K562 (cell line): ENCODE data around the gene CCDC87. TPM values are rescaled to one million over a fixed set of nuclear protein-coding genes. Genes with fewer than 3 reads are reported as not detected.

Experiments used
- AFF1 ChIP-seq, 2 experiments: fragments of 450-650 bp; IDR thresholded peaks; 2 replicates each; pipeline ENCODE4 v1.6.1; 2018; ENCODE audit warnings: mild to moderate bottlenecking in 2 of 2, low read depth in 1 of 2; ENCODE audit not compliant: partially characterized antibody in 2 of 2
- CBFA2T2 ChIP-seq: fragments of 450-650 bp; conservative IDR thresholded peaks from 2 replicates; pipeline ENCODE4 v1.6.1; 2017; ENCODE audit warnings: mild to moderate bottlenecking
- DNMT1 ChIP-seq: fragments of 450-650 bp; IDR thresholded peaks from 2 replicates; pipeline ENCODE4 v1.6.1; 2016; ENCODE audit warnings: antibody characterized with exemption, mild to moderate bottlenecking
- E2F3 ChIP-seq: fragments of 250-450 bp; sonication (Bioruptor Pico); IDR thresholded peaks from 2 replicates; pipeline ENCODE4 v1.4.0; 2020; ENCODE audit warnings: mild to moderate bottlenecking
- ETS2 ChIP-seq: IDR thresholded peaks from 2 replicates; pipeline ENCODE4 v1.6.1; 2016; ENCODE audit warnings: borderline replicate concordance, missing genetic modification characterization, mild to moderate bottlenecking, moderate library complexity, missing compliant biosample characterization; ENCODE audit not compliant: poor library complexity, severe bottlenecking
- ID3 ChIP-seq, 2 experiments: fragments of 250-450 bp in 1 of 2; fragments of 450-650 bp in 1 of 2; sonication (Bioruptor Pico) in 1 of 2; IDR thresholded peaks; 2 replicates each; pipeline versions ENCODE4 v1.6.1 to v1.8.0; 2016 to 2021; ENCODE audit warnings: mild to moderate bottlenecking in 2 of 2, moderate library complexity in 2 of 2, missing compliant biosample characterization in 1 of 2, missing genetic modification characterization in 1 of 2
- MAFK ChIP-seq: IDR thresholded peaks from 2 replicates; pipeline ENCODE4 v1.6.1; 2011; ENCODE audit warnings: low read length, improper control_type of control experiment
- MCM2 ChIP-seq: fragments of 450-650 bp; IDR thresholded peaks from 2 replicates; pipeline ENCODE4 v1.6.1; 2017; ENCODE audit warnings: low read depth, mild to moderate bottlenecking
- MCM7 ChIP-seq, 2 experiments: fragments of 450-650 bp; IDR thresholded peaks; 2 replicates each; pipeline ENCODE4 v1.6.1; 2016 to 2018
- NR0B1 ChIP-seq: fragments of 450-650 bp; IDR thresholded peaks from one replicate; pipeline ENCODE4 v1.6.1; 2018; ENCODE audit warnings: mild to moderate bottlenecking, moderate library complexity; ENCODE audit not compliant: partially characterized antibody
- NR2F6 ChIP-seq: fragments of 450-650 bp; formaldehyde crosslinking; IDR thresholded peaks from 2 replicates; pipeline ENCODE4 v1.4.0; 2020; ENCODE audit warnings: mild to moderate bottlenecking
- NRF1 ChIP-seq, 2 experiments: fragments of 450-650 bp; IDR thresholded peaks in 1 of 2; conservative IDR thresholded peaks in 1 of 2; 2 replicates each; pipeline ENCODE4 v1.6.1; 2014; ENCODE audit warnings: mild to moderate bottlenecking in 2 of 2
- POLR2G ChIP-seq: fragments of 200-400 bp; formaldehyde crosslinking; IDR thresholded peaks from 2 replicates; pipeline ENCODE4 v1.6.1; 2017; ENCODE audit warnings: low read depth, mild to moderate bottlenecking, antibody characterized with exemption, low read length, moderate library complexity
- RNF2 ChIP-seq: sonication (generic); IDR thresholded peaks from 2 replicates; pipeline ENCODE4 v1.6.1; 2016
- TRIM24 ChIP-seq, 2 experiments: fragments of 450-650 bp; IDR thresholded peaks; 2 replicates each; pipeline ENCODE4 v1.6.1; 2016
- ZNF184 ChIP-seq: sonication (generic); formaldehyde crosslinking; IDR thresholded peaks from 2 replicates; pipeline ENCODE4 v1.5.0; 2020; ENCODE audit warnings: missing genetic modification reagents
- ZNF561 ChIP-seq: fragments of 450-650 bp; formaldehyde crosslinking; conservative IDR thresholded peaks from 2 replicates; pipeline ENCODE4 v1.4.0; 2020; ENCODE audit warnings: mild to moderate bottlenecking, moderate library complexity
- polyA plus RNA-seq, 8 experiments: library from polyadenylated mRNA; depleted of rRNA in 4 of 8; stranded (reverse) in 5 of 8; unstranded in 3 of 8; fragments of >200 nt; fragmentation: Nextera tagmentation in 2 of 8; fragmentation: Illumina TruSeq in 1 of 8; extraction: Ambion mirVana in 2 of 8; extraction: Trizol in 1 of 8; gene quantifications; 2 replicates each; pipeline versions ENCODE4 v1.2.1 to v1.2.3, GENCODE V29; 2011 to 2014; ENCODE audit warnings: inconsistent platforms in 1 of 8, missing spikeins in 1 of 8
- total RNA-seq, 7 experiments: library from RNA; depleted of rRNA in 6 of 7; stranded (reverse); fragments of >200 nt in 6 of 7; fragmentation: Illumina TruSeq in 2 of 7; extraction: Trizol in 2 of 7; gene quantifications; 2 replicates each; pipeline versions ENCODE4 v1.2.1 to v1.2.3, GENCODE V29; 2011 to 2021; ENCODE audit warnings: low replicate concordance in 1 of 7

CCDC87 gene
- total and polyA plus RNA-seq, 9 of the 15 experiments (the other 6 are each of a cell fraction or from before 2014, with no cell fraction given): 0.03 to 0.44 (median 0.15) TPM; not detected in 1

- TF ChIP-seq AFF1 (IDR thresholded peaks at IDR 0.05; ENCODE audit: low read depth in 1 of 2, partially characterized antibody in 2 of 2) (no peak), NR0B1 (no peak), ZNF561 (CRISPR knock-in tag) (no peak), ID3 (CRISPR knock-in tag; IDR thresholded peaks at IDR 0.05) (no peak), ID3 (tag; IDR thresholded peaks at IDR 0.05) (no peak), MCM7 (IDR thresholded peaks at IDR 0.05) (no peak), MCM2 (no peak), RNF2 (peak; percentile 73; the same call in 1 of the 2 replicates), ZNF184 (CRISPR knock-in tag) (no peak), CBFA2T2 (no peak), POLR2G (peak; percentile 59), DNMT1 (no peak), MAFK (no peak), NRF1 (conservative IDR thresholded peaks at IDR 0.05 in 1 of 2, IDR thresholded peaks at IDR 0.05 in 1 of 2) (peak; percentile 17 to 28; a peak in 2 of 4 replicates), ETS2 (tag) (no peak), TRIM24 (IDR thresholded peaks at IDR 0.05) (no peak), E2F3 (CRISPR knock-in tag) (no peak), NR2F6 (CRISPR knock-in tag) (no peak)
Measured at GRCh38 chr11:66559142-66559865, 33.6 kb downstream of the CCDC87 start (continued).
